ENCODE measurements around the gene CFAP46.

GRCh38 chr10:132960071-132960472 lies 17.7 kb upstream of the CFAP46 start:
- TF ChIP-seq CTCF (conservative IDR thresholded peaks at IDR 0.05; ENCODE audit: low read length): no peak
- TF ChIP-seq EZH2phosphoT487 (IDR thresholded peaks at IDR 0.05; ENCODE audit: borderline replicate concordance, low read depth, low read length): no peak
